Left ventricle myocardium inferior (tissue), 1 donor: ENCODE measurements around the gene PPFIBP2. TPM values are rescaled to one million over a fixed set of nuclear protein-coding genes. Genes with fewer than 3 reads are reported as not detected.

Source experiments
- DNase-seq: peaks from one replicate; pipeline ENCODE4 v3.0.0-alpha.2; 2020
- H3K27ac ChIP-seq: fragments of 200-600 bp; replicated peaks from 2 replicates; pipeline ENCODE4 v1.8.0; 2021
- H3K27me3 ChIP-seq: fragments of 200-600 bp; 2 replicates; pipeline ENCODE4 v1.8.0; 2021; ENCODE audit warnings: low read depth
- H3K36me3 ChIP-seq: fragments of 200-600 bp; 2 replicates; pipeline ENCODE4 v1.8.0; 2021
- H3K4me1 ChIP-seq: fragments of 200-600 bp; 2 replicates; pipeline ENCODE4 v1.8.0; 2021
- H3K4me3 ChIP-seq: fragments of 200-600 bp; 2 replicates; pipeline ENCODE4 v1.8.0; 2021; ENCODE audit warnings: mild to moderate bottlenecking, moderate library complexity
- H3K9me3 ChIP-seq: fragments of 200-600 bp; replicated peaks from 2 replicates; pipeline ENCODE4 v1.8.0; 2021
- CTCF ChIP-seq: fragments of 200-600 bp; IDR thresholded peaks from 2 replicates; pipeline ENCODE4 v1.8.0; 2021; ENCODE audit warnings: antibody characterized with exemption, mild to moderate bottlenecking, borderline replicate concordance
- intact Hi-C: fragments of 100-400 bp; cut with micrococcal nuclease; formaldehyde crosslinking; loops from one replicate; pipeline ENCODE4 v1.11.0; 2022
- total RNA-seq: library from RNA; stranded (reverse); fragmentation: NEBNext Ultra II Directional; extraction: Animal tissue kit (Norgen Biotek cat#: 25700); gene quantifications from one replicate; pipeline ENCODE4 v1.2.1, GENCODE V29; 2021
- donor health status: DM: no; HTN: yes; CAD: no; lungs with severe emphysema.

The PPFIBP2 gene
- total RNA-seq, 1 donor from 2014 or later = 19.2 TPM

GRCh38 chr11:7574491-7575130 is 60.8 kb downstream of the PPFIBP2 start:
- H3K4me3 ChIP-seq = no peak overlapping the region
- no peak for TF ChIP-seq CTCF
- DNase-seq = no peak
- intact Hi-C loops = loop anchor here (10.0 kb wide), 1 partner anchor 80 kb away; no protein-coding TSS in a partner anchor
- no peaks in the 10 kb centered on the region for H3K27me3 ChIP-seq
- H3K4me1 ChIP-seq = peaks cover 58% of the 10 kb centered on the region
- H3K9me3 ChIP-seq = no peaks in the 10 kb centered on the region
- H3K27ac ChIP-seq = no peak overlapping the region
- peaks cover 3% of the 10 kb centered on the region for H3K36me3 ChIP-seq

- DNase-seq = no peak
- peaks cover 3% of the 10 kb centered on the region for H3K36me3 ChIP-seq
- peak overlapping the region; percentile 85 for H3K27ac ChIP-seq
- H3K27me3 ChIP-seq = no peaks in the 10 kb centered on the region
- H3K9me3 ChIP-seq = no peaks in the 10 kb centered on the region
- no peak for TF ChIP-seq CTCF
- intact Hi-C loops = loop anchor here (10.0 kb wide), 1 partner anchor 79 kb away; no protein-coding TSS in a partner anchor
- H3K4me3 ChIP-seq = peak overlapping the region; percentile 60
- peaks cover 72% of the 10 kb centered on the region for H3K4me1 ChIP-seq
Measured at GRCh38 chr11:7575841-7576725, 62.3 kb downstream of the PPFIBP2 start.

- Histone ChIP-seq H3K9me3 (no peaks in the 10 kb centered on the region), H3K4me1 (peaks cover 74% of the 10 kb centered on the region), H3K36me3 (peaks cover 3% of the 10 kb centered on the region), H3K27me3 (no peaks in the 10 kb centered on the region), H3K4me3 (peak overlapping the region; percentile 60), H3K27ac (peak overlapping the region; percentile 85)
- intact Hi-C loops = loop anchor here (10.0 kb wide), 1 partner anchor 78 kb away; no protein-coding TSS in a partner anchor
- DNase-seq = peak; percentile 41
- TF ChIP-seq CTCF = no peak
Measured at GRCh38 chr11:7576726-7577290, 63.0 kb downstream of the PPFIBP2 start.

- peak; percentile 4 for TF ChIP-seq CTCF
- peaks cover 74% of the 10 kb centered on the region for H3K4me1 ChIP-seq
Measured at GRCh38 chr11:7577291-7578190, 63.7 kb downstream of the PPFIBP2 start.

More at GRCh38 chr11:7577291-7578190, 63.7 kb downstream of the PPFIBP2 start:
- H3K27ac ChIP-seq = peak overlapping the region; percentile 85
- no peaks in the 10 kb centered on the region for H3K9me3 ChIP-seq
- no peaks in the 10 kb centered on the region for H3K27me3 ChIP-seq
- DNase-seq = peak; percentile 40
- peaks cover 3% of the 10 kb centered on the region for H3K36me3 ChIP-seq
- intact Hi-C loops = loop anchor here (10.0 kb wide), 1 partner anchor 77 kb away; no protein-coding TSS in a partner anchor
- peak overlapping the region; percentile 60 for H3K4me3 ChIP-seq
